ENCODE data around the gene PPAN.

The PPAN gene

DNA sequence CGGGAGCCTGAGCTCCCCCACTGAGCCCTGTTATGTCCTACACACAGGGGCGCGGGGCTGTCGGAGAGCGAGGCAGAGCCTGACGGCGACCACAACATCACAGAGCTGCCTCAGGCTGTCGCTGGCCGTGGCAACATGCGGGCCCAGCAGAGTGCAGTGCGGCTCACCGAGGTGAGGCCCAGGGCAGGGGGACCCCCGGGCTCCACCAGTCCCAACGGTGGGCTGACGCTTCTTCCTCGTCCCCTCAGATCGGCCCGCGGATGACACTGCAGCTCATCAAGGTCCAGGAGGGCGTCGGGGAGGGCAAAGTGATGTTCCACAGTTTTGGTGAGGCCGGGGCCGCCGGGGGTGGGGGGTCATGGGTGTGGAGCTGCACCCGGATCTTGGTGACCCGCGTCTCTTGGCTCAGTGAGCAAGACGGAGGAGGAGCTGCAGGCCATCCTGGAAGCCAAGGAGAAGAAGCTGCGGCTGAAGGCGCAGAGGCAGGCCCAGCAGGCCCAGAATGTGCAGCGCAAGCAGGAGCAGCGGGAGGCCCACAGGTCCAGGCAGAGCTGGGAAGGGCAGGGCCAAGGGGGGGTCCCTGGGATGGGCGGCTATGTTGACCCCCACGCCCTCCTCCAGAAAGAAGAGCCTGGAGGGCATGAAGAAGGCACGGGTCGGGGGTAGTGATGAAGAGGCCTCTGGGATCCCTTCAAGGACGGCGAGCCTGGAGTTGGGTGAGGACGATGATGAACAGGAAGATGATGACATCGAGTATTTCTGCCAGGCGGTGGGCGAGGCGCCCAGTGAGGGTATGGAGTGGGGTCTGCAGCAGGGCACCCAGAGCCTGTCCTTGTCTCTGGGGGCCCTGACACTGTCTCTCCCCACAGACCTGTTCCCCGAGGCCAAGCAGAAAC, 4.2 kb downstream of the PPAN start:
- Histone ChIP-seq H3K9ac (ENCODE audit: low read length) (no peak overlapping the region; the same call in 1 of the 2 replicates), H3K4me1 (ENCODE audit: insufficient read depth, low read length, severe bottlenecking) (peaks cover 84% of the 10 kb centered on the region), H2AFZ (ENCODE audit: low read length) (no peak overlapping the region), H3K9me3 (ENCODE audit: low read length) (no peaks in the 10 kb centered on the region), H3K4me2 (ENCODE audit: low read length) (peak overlapping the region; percentile 25; the same call in 1 of the 2 replicates), H3K79me2 (ENCODE audit: insufficient read depth, low read length) (peaks cover 13% of the 10 kb centered on the region), H3K36me3 (ENCODE audit: insufficient read depth, low read length) (peaks cover 73% of the 10 kb centered on the region), H4K20me1 (ENCODE audit: insufficient read depth, low read length) (no peaks in the 10 kb centered on the region), H3K4me3 (ENCODE audit: low read depth, low read length, poor library complexity, severe bottlenecking) (no peak overlapping the region), H3K27me3 (ENCODE audit: insufficient read depth, low read length) (no peaks in the 10 kb centered on the region), H3F3A (ENCODE audit: insufficient read depth, low read length) (peaks cover 14% of the 10 kb centered on the region), H3K9me2 (ENCODE audit: low read depth, low read length) (no peaks in the 10 kb centered on the region), H3K27ac (ENCODE audit: low read depth, low read length, poor library complexity, severe bottlenecking) (peak overlapping the region; percentile 89)
- TF ChIP-seq, protein P1, sequence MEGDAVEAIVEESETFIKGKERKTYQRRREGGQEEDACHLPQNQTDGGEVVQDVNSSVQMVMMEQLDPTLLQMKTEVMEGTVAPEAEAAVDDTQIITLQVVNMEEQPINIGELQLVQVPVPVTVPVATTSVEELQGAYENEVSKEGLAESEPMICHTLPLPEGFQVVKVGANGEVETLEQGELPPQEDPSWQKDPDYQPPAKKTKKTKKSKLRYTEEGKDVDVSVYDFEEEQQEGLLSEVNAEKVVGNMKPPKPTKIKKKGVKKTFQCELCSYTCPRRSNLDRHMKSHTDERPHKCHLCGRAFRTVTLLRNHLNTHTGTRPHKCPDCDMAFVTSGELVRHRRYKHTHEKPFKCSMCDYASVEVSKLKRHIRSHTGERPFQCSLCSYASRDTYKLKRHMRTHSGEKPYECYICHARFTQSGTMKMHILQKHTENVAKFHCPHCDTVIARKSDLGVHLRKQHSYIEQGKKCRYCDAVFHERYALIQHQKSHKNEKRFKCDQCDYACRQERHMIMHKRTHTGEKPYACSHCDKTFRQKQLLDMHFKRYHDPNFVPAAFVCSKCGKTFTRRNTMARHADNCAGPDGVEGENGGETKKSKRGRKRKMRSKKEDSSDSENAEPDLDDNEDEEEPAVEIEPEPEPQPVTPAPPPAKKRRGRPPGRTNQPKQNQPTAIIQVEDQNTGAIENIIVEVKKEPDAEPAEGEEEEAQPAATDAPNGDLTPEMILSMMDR (IDR thresholded peaks at IDR 0.05; ENCODE audit: low read length), result no peak
- no peak for TF ChIP-seq EZH2 (IDR thresholded peaks at IDR 0.05; ENCODE audit: borderline replicate concordance, low read length)

DNA sequence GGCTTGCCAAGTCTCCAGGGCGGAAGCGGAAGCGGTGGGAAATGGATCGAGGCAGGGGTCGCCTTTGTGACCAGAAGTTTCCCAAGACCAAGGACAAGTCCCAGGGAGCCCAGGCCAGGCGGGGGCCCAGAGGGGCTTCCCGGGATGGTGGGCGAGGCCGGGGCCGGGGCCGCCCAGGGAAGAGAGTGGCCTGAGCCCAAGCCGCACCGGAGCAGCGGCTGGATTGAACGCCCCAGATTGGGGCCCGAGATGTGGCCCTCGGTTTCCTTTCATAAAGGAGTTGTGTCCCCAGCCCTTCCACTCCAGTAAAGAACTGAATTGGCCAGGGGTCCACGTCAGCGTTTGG, 4.8 kb downstream of the PPAN start:
- Histone ChIP-seq H3K9me3 (ENCODE audit: low read length) (no peaks in the 10 kb centered on the region), H3K4me2 (ENCODE audit: low read length) (peak overlapping the region; percentile 25; the same call in 1 of the 2 replicates), H3K79me2 (ENCODE audit: insufficient read depth, low read length) (peaks cover 13% of the 10 kb centered on the region), H4K20me1 (ENCODE audit: insufficient read depth, low read length) (no peaks in the 10 kb centered on the region), H2AFZ (ENCODE audit: low read length) (no peak overlapping the region), H3F3A (ENCODE audit: insufficient read depth, low read length) (peaks cover 14% of the 10 kb centered on the region; the same call in 1 of the 2 replicates), H3K4me3 (ENCODE audit: low read depth, low read length, poor library complexity, severe bottlenecking) (no peak overlapping the region), H3K4me1 (ENCODE audit: insufficient read depth, low read length, severe bottlenecking) (peaks cover 78% of the 10 kb centered on the region), H3K9me2 (ENCODE audit: low read depth, low read length) (no peaks in the 10 kb centered on the region), H3K27ac (ENCODE audit: low read depth, low read length, poor library complexity, severe bottlenecking) (peak overlapping the region; percentile 89), H3K9ac (ENCODE audit: low read length) (no peak overlapping the region; the same call in 1 of the 2 replicates), H3K36me3 (ENCODE audit: insufficient read depth, low read length) (peaks cover 79% of the 10 kb centered on the region), H3K27me3 (ENCODE audit: insufficient read depth, low read length) (no peaks in the 10 kb centered on the region)
- no peak for TF ChIP-seq EZH2 (IDR thresholded peaks at IDR 0.05; ENCODE audit: borderline replicate concordance, low read length)
- TF ChIP-seq, protein P1 (IDR thresholded peaks at IDR 0.05; ENCODE audit: low read length), result no peak

DNA sequence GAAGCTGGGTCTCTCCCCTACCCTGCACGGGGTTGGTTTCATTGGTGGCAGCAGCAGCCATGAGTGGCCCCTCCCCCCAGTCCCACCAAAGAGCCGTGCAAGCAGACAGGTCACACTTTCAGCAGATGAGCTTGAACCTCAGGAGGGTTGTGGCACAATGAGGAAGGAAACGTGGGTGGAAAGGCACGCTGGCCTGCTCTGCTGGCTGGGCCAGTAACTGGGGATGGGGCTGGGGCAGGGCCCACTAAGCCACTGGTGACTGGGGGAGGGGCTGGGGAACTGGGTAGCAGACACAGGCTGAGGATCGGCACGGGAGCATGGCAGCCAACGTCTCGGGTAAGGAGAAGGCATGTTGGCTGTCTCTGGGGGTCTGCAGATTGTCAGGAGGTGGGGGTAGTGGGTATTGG, 5.2 kb downstream of the PPAN start, which contains the start of gene P2RY11:
P2RY11 (plus strand) TSS at position 289 of the 407 bp plus-strand sequence; CDS start at position 318, 29 bp downstream.
- Histone ChIP-seq H3K9me3 (ENCODE audit: low read length) (no peaks in the 10 kb centered on the region), H3F3A (ENCODE audit: insufficient read depth, low read length) (peaks cover 14% of the 10 kb centered on the region; the same call in 1 of the 2 replicates), H3K4me3 (ENCODE audit: low read depth, low read length, poor library complexity, severe bottlenecking) (no peak within 1 kb of the TSS), H3K36me3 (ENCODE audit: insufficient read depth, low read length) (peaks cover 84% of the 10 kb centered on the region), H3K9me2 (ENCODE audit: low read depth, low read length) (no peaks in the 10 kb centered on the region), H2AFZ (ENCODE audit: low read length) (no peak within 1 kb of the TSS), H3K27ac (ENCODE audit: low read depth, low read length, poor library complexity, severe bottlenecking) (peak within 1 kb of the TSS; percentile 89), H3K9ac (ENCODE audit: low read length) (peak within 1 kb of the TSS; percentile 24; the same call in 1 of the 2 replicates), H4K20me1 (ENCODE audit: insufficient read depth, low read length) (no peaks in the 10 kb centered on the region), H3K27me3 (ENCODE audit: insufficient read depth, low read length) (no peaks in the 10 kb centered on the region), H3K4me1 (ENCODE audit: insufficient read depth, low read length, severe bottlenecking) (peaks cover 77% of the 10 kb centered on the region), H3K4me2 (ENCODE audit: low read length) (peak within 1 kb of the TSS; percentile 31; the same call in 1 of the 2 replicates), H3K79me2 (ENCODE audit: insufficient read depth, low read length) (peaks cover 13% of the 10 kb centered on the region)
- no peak for TF ChIP-seq EZH2 (IDR thresholded peaks at IDR 0.05; ENCODE audit: borderline replicate concordance, low read length)

All from OCI-LY1 (cell line).